Ecto neural progenitor cell (in vitro differentiated cells): ENCODE results near the gene THSD7B.

Source experiments
- DNase-seq: peaks from one replicate; pipeline ENCODE4 v3.0.0-alpha.2; 2018; ENCODE audit warnings: low spot score

Gene THSD7B

DNA sequence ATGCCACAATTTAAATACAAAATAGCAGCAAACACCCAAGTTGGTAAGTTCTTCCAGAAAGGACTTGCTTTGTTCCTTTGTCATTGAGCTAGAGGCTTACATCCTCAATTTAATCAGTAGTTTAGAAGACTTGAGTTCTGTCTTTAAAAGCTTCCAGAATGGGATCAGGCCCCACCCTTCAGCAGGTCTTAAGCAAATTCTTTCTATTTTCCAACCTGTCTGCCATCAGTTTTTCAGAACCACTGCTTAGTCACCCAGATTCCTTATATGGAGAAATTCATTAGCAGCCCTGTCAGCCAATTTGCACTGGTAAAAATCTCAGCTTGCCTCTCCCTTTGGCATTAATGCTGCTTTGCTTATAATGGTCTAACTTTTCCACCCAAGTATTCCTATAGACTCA lies 935.3 kb downstream of the THSD7B start:
- no peak for DNase-seq

DNA sequence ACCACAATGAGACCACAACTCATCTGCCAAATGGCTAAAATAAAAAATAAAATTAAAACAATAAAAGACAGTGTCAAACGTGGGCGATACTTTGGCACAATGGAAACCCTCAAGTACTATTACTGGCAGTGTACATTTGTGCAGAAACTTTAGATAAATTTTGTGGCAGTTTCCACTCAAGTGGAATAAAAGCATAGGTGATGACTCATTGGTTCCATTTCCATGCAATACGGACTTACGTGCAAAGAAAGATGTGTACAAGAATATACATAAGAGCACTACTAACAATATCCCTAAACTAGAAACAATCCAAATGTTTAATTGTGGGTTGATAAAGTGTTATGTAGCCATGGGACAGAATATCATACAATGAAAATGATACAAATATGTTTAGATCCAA lies 940.0 kb downstream of the THSD7B start:
- DNase-seq = no peak

DNA sequence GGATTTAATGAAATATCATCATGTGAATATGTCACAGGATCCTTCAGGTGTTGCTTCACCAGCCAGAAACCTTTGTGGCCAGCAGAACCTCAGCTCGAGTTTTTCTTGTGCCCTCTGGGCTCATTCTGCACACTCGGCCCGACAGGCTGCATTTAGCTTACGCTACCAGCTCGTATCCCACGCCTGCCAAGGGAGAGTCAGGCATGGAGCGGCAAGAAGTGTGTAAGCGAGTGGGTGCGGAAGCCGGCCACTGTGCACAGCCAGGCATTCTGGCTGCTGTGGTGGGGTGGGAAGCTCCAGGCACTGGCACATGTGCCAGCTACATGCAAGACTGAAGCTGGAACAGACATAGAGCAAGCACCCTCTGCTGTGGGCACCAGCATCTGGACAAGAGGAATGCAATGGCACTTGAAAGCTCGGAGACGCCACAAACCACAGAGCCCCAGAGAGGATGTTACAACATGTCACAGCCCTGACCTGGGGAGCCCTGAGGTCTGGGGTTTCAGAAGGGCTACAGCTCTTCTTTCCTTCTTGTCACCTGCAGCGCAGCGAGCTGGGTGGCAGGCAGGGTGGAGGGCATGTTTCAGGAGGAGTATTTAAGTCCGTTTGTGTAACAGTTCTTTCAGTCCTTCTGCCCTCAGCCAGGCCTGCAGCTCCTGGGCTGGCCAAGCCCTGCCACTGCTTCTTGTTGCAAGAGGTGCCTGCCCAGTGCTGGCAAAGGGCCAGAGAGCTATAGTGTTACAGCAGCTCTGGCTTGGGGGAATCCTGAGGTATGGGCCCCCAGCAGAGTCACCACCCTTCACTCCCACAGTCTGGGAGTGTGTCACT lies 941.7 kb downstream of the THSD7B start:
- no peak for DNase-seq

DNA sequence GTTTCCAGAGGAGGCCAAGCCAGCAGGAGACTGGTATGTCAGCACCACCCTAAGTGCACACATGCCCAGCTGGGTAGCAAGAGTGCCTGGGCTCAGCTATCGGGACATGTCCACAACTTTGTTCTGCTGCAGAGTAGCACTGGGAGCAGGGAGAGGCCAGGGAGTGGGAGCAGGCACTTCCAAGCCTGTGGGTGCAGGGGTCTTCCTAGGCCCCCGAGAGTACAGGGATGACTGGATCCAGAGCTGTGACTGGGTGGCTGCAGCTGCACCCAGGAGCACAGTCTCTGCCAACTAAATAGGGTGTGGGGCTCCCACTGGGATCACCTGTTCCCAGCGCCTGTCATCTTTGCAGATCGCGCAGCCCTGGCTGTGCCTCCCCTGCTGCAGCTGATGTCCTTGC lies 943.0 kb downstream of the THSD7B start:
- no peak for DNase-seq

DNA sequence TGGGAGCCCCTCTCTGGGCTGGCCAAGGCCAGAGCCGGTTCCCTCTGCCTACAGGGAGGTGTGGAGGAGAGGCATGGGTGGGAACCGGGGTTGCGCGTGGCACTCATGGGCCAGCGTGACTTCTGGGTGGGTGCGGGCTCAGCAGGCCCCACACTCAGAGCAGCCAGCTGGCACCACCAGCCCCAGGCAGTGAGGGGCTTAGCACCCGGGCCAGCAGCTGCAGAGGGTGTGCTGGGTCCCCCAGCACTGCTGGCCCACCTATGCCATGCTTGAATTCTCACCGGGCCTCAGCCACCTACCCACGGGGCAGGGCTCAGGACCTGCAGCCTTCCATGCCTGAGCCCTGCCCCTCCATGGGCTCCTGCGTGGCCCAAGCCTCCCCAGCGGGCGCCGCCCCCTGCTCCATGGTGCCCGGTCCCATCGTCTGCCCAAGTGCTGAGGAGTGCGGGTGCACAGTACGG lies 950.4 kb downstream of the THSD7B start:
- DNase-seq = no peak

DNA sequence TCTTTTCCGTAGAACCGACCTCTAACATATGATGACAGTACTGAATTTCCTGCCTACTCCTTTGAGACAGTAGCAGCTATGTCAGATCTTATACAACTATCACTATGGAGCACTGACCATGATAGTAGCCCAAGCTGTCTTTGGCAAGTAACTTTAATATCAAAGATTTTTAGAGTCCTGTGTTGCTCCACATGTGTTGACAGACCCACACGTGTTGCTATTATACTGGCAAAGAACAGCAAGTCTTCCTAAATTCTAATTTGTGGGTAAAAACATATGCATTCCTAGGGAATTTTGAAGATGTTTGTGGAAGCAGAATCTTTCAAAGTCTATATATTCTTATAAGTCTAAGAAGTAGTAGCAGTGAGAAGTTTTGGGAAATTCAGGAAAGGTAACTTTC lies 953.4 kb downstream of the THSD7B start:
- DNase-seq = no peak

DNA sequence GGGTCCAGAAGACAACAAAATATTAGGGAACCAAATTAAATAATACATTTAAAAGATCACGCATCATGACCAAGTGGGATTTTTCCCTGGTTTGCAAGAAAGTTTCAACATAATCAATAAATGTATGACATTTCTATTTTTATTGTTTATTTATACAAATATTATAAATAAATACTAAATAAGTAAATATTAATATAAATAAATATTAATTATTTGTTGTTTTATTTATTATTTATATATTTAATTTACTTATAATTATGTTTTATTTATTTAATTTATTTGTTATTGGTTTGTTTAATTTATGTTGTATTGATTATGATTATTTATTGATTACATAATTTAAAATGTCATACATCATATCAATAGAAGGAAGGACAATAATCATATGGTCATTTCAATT lies 956.4 kb downstream of the THSD7B start:
- DNase-seq = no peak

DNA sequence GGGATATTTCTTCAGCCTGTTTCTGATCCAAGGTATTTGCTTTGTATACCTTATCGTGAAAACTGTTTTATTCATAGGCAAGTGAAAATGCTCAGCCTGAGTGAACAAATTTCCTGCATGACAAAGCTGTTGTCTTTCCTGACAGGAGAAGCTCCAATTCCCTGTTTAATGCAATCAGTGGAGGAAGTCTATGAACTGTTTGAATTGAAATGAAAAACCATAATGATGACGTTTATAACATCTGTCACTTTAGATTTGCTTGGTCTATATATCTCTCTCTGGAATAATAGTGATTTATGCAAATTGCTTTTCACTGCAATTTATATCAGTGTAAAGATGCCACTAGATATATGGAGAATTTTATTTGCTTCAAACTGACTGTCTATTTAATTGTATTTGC lies 959.6 kb downstream of the THSD7B start:
- DNase-seq = no peak
